ENCODE results near the gene TBCCD1.

- TF ChIP-seq, protein P1, sequence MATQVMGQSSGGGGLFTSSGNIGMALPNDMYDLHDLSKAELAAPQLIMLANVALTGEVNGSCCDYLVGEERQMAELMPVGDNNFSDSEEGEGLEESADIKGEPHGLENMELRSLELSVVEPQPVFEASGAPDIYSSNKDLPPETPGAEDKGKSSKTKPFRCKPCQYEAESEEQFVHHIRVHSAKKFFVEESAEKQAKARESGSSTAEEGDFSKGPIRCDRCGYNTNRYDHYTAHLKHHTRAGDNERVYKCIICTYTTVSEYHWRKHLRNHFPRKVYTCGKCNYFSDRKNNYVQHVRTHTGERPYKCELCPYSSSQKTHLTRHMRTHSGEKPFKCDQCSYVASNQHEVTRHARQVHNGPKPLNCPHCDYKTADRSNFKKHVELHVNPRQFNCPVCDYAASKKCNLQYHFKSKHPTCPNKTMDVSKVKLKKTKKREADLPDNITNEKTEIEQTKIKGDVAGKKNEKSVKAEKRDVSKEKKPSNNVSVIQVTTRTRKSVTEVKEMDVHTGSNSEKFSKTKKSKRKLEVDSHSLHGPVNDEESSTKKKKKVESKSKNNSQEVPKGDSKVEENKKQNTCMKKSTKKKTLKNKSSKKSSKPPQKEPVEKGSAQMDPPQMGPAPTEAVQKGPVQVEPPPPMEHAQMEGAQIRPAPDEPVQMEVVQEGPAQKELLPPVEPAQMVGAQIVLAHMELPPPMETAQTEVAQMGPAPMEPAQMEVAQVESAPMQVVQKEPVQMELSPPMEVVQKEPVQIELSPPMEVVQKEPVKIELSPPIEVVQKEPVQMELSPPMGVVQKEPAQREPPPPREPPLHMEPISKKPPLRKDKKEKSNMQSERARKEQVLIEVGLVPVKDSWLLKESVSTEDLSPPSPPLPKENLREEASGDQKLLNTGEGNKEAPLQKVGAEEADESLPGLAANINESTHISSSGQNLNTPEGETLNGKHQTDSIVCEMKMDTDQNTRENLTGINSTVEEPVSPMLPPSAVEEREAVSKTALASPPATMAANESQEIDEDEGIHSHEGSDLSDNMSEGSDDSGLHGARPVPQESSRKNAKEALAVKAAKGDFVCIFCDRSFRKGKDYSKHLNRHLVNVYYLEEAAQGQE (IDR thresholded peaks at IDR 0.05; ENCODE audit: insufficient read depth in 1 of 2, low read depth in 2 of 2, low read length in 2 of 2), result no peak
- TF ChIP-seq TAF1 (IDR thresholded peaks at IDR 0.05; ENCODE audit: borderline replicate concordance, insufficient read depth, low read length) (no peak), POLR2AphosphoS5 (IDR thresholded peaks at IDR 0.05; ENCODE audit: low read depth, low read length) (no peak), SIN3A (IDR thresholded peaks at IDR 0.05; ENCODE audit: borderline replicate concordance, insufficient read depth, low read length) (no peak), FOXP2 (optimal IDR thresholded peaks at IDR 0.05; ENCODE audit: borderline replicate concordance, extremely low read depth, extremely low read length, insufficient read depth) (no peak)
Observed at GRCh38 chr3:186571644-186572013, 4.5 kb upstream of the TBCCD1 start.
